K562 (cell line): ENCODE data around the gene TTC39A.

Experiments
- GTF2E2 ChIP-seq: fragments of 200-800 bp; sonication (Bioruptor generic); IDR thresholded peaks from 2 replicates; pipeline ENCODE4 v1.6.1; 2016; ENCODE audit warnings: missing genetic modification characterization, missing compliant biosample characterization
- NFRKB ChIP-seq: fragments of 450-650 bp; IDR thresholded peaks from 2 replicates; pipeline ENCODE4 v1.6.1; 2016; ENCODE audit warnings: low read depth
- POLR2A ChIP-seq: fragments of 450-650 bp; conservative IDR thresholded peaks from 2 replicates; pipeline ENCODE4 v1.6.1; 2016
- PTRF ChIP-seq: fragments of 450-650 bp; IDR thresholded peaks from 2 replicates; pipeline ENCODE4 v1.6.1; 2016; ENCODE audit warnings: mild to moderate bottlenecking, missing genetic modification characterization, missing compliant biosample characterization
- RAD21 ChIP-seq, 2 experiments: fragments of 250-450 bp in 1 of 2; fragments of 450-650 bp in 1 of 2; sonication (Bioruptor Pico) in 1 of 2; formaldehyde crosslinking in 1 of 2; IDR thresholded peaks in 1 of 2; conservative IDR thresholded peaks in 1 of 2; 2 replicates each; pipeline versions ENCODE4 v1.4.0 to v1.8.0; 2020 to 2022; ENCODE audit warnings: mild to moderate bottlenecking in 2 of 2, moderate library complexity in 1 of 2
- TF ChIP-seq, protein P1 (sequence below), 3 experiments: IDR thresholded peaks in 2 of 3; conservative IDR thresholded peaks in 1 of 3; 2 replicates each; pipeline ENCODE4 v1.5.1; 2011 to 2012; ENCODE audit warnings: low read length in 3 of 3, mild to moderate bottlenecking in 3 of 3, control low read depth in 2 of 3, improper control_type of control experiment in 1 of 3, inconsistent platforms in 1 of 3, low read depth in 1 of 3, mixed read lengths in 1 of 3, moderate library complexity in 1 of 3; ENCODE audit not compliant: insufficient read depth in 2 of 3

DNA sequence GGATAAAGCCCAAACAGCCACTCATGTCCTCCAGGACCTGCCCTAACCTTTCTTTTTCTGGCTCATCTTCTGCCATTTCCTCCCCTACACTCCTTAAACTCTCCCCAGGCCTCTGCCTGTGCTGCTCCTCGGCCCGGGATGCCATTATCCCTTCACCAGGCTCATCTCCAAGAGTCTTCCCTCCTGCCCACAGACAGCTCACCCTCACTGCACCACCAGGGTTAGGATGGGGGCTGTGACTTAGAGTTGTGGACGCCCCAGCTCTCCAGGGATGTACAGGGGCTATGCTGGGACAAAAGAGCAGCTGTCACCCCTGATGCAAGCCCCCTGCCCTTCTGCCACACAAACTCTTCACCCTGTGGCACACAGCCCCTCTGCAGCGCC lies 32.0 kb downstream of the TTC39A start:
- TF ChIP-seq RAD21 (CRISPR knock-in tag; conservative IDR thresholded peaks at IDR 0.05 in 1 of 2, IDR thresholded peaks at IDR 0.05 in 1 of 2) (no peak), PTRF (tag) (no peak), NFRKB (no peak), POLR2A (no peak), GTF2E2 (tag) (no peak)
- TF ChIP-seq, protein P1, sequence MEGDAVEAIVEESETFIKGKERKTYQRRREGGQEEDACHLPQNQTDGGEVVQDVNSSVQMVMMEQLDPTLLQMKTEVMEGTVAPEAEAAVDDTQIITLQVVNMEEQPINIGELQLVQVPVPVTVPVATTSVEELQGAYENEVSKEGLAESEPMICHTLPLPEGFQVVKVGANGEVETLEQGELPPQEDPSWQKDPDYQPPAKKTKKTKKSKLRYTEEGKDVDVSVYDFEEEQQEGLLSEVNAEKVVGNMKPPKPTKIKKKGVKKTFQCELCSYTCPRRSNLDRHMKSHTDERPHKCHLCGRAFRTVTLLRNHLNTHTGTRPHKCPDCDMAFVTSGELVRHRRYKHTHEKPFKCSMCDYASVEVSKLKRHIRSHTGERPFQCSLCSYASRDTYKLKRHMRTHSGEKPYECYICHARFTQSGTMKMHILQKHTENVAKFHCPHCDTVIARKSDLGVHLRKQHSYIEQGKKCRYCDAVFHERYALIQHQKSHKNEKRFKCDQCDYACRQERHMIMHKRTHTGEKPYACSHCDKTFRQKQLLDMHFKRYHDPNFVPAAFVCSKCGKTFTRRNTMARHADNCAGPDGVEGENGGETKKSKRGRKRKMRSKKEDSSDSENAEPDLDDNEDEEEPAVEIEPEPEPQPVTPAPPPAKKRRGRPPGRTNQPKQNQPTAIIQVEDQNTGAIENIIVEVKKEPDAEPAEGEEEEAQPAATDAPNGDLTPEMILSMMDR (IDR thresholded peaks at IDR 0.05 in 2 of 3, conservative IDR thresholded peaks at IDR 0.05 in 1 of 3; ENCODE audit: insufficient read depth in 2 of 3, low read depth in 1 of 3, low read length in 3 of 3): no peak
